Mesenteric fat pad (tissue), 1 donor: Measurements from ENCODE around the gene NHEJ1. TPM values are rescaled to one million over a fixed set of nuclear protein-coding genes. Genes with fewer than 3 reads are reported as not detected.
A peak's percentile ranks its signal among the peaks of the same experiment; 100 is the strongest.
"Not testable (repeated sequence)": the region's sequence is repeated elsewhere in the genome, so short reads cannot be mapped to it uniquely, and the experiment has no call there.

Experiments used
- DNase-seq: peaks from one replicate; pipeline ENCODE4 v3.0.0-alpha.2; 2020; ENCODE audit warnings: low spot score
- long read RNA-seq: library from polyadenylated mRNA; unstranded; transcript quantifications from one replicate; pipeline ENCODE4 v2.0.0, GENCODE V29; 2020
- total RNA-seq: library from RNA; stranded (reverse); fragmentation: NEBNext Ultra II Directional; extraction: Animal tissue kit (Norgen Biotek cat#: 25700); gene quantifications from one replicate; pipeline ENCODE4 v1.2.1, GENCODE V29; 2021
- donor health status: DM: yes; HTN: yes; CAD: no.

The NHEJ1 gene
- total RNA-seq, result 13.8 TPM
- long read RNA-seq, transcript NHEJ1-201 (8 exons, 2,094 nt), result major isoform, 37 of 43 reads
- long read RNA-seq, partial matches to known transcripts, result 0 of 43 reads
- long read RNA-seq, other reads (novel, unspliced or antisense), result 5 of 43 reads

- DNase-seq, result peak; percentile 97
These were observed at the start of gene NHEJ1 for GRCh38 chr2:219160186-219161017. TSS of gene NHEJ1 (minus strand) at chr2:219160815. CDS start at chr2:219158362, 2,453 bp downstream.

GRCh38 chr2:219209236-219210195 is 48.9 kb upstream of the NHEJ1 start:
- DNase-seq, result no peak

- DNase-seq, result no peak
These were observed 47.5 kb upstream of the NHEJ1 start for GRCh38 chr2:219207884-219208740.

GRCh38 chr2:219207134-219207883 is 46.7 kb upstream of the NHEJ1 start:
- no peak for DNase-seq

- peak; percentile 98 for DNase-seq
These were observed 45.9 kb upstream of the NHEJ1 start, which contains the start of gene ZFAND2B for GRCh38 chr2:219206328-219207133. TSS of gene ZFAND2B (plus strand) at chr2:219206782. CDS start at chr2:219206988, 206 bp downstream.

GRCh38 chr2:219205981-219206327 is 45.3 kb upstream of the NHEJ1 start:
- no peak for DNase-seq

- no peak for DNase-seq
These were observed 44.5 kb upstream of the NHEJ1 start for GRCh38 chr2:219205165-219205538.

- no peak for DNase-seq
These were observed 44.0 kb upstream of the NHEJ1 start for GRCh38 chr2:219204425-219205164.

GRCh38 chr2:219201331-219201730 is 40.7 kb upstream of the NHEJ1 start:
- DNase-seq, result not testable (repeated sequence)

- DNase-seq, result not testable (repeated sequence)
These were observed 40.1 kb upstream of the NHEJ1 start for GRCh38 chr2:219200502-219201326.

- no peak for DNase-seq
These were observed 39.0 kb upstream of the NHEJ1 start for GRCh38 chr2:219199470-219200211.

GRCh38 chr2:219198974-219199373 is 38.4 kb upstream of the NHEJ1 start:
- DNase-seq, result no peak

GRCh38 chr2:219197388-219197787 is 36.8 kb upstream of the NHEJ1 start:
- DNase-seq, result no peak

- DNase-seq, result no peak
These were observed 26.3 kb upstream of the NHEJ1 start for GRCh38 chr2:219186754-219187456.

- no peak for DNase-seq
These were observed 23.5 kb upstream of the NHEJ1 start for GRCh38 chr2:219184121-219184520.

GRCh38 chr2:219183151-219183772 is 22.6 kb upstream of the NHEJ1 start:
- DNase-seq, result no peak
